ENCODE measurements around the gene FCHSD2.

Gene FCHSD2

GRCh38 chr11:72962084-72962483 lies 180.0 kb downstream of the FCHSD2 start:
- DNase-seq, result no peak

DNA sequence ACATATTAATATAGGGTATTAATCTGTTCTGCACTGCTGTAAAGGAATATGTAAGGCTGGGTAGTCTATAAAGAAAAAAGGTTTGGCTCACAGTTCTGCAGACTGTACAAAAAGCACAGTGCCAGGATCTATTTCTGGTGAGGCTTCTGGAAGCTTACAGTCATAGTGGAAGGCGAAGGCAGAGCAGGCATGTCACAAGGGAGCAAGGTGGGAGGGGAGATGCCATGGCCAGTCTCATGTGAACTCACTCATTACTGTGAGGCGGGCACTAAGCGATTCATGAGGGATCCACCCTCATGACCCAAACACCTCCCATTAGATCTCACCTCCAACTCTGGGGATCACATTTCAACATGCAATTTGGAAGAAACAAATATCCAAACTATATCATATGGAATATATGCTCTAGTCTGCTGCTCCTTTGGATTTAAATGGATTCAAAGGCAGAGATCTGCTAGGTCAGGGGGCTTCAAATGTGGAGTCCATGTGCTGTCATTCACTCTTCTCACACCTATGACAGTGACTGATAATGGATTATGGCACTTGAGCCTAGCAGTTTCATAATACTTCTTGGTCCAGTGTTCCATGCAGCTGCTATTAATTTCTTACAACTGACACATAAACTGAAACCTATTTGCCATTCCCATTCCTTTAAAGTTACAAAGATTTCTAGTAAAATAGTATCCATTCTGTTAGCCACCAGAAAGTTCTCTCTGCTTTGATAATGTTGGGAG lies 182.0 kb downstream of the FCHSD2 start:
- no peak for DNase-seq

GRCh38 chr11:72958791-72959190 lies 183.3 kb downstream of the FCHSD2 start:
- DNase-seq, result no peak

GRCh38 chr11:72955466-72955865 lies 186.7 kb downstream of the FCHSD2 start:
- DNase-seq, result no peak

DNA sequence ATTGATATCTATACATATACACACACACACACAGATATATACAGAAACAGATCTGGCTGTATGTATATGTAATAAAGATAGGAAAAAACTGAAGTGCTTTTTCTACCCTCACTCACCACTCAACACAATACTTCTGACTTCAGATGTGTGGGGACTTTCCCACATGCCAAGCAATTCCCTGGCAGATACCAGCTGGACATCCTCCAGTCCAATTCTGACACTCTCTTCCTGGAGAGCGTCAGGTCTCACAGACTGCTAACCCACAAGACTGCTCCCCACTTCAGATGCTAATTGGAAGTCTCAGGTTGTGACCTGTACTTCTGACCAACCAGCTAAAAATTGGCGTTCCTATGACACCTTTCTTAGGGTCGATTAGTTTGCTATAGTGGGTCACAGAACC lies 187.3 kb downstream of the FCHSD2 start:
- no peak for DNase-seq

- no peak for DNase-seq
These were observed 188.5 kb downstream of the FCHSD2 start for GRCh38 chr11:72953637-72954036.

- no peak for DNase-seq
These were observed 190.2 kb downstream of the FCHSD2 start for GRCh38 chr11:72951888-72952287.

- no peak for DNase-seq
These were observed 190.9 kb downstream of the FCHSD2 start for GRCh38 chr11:72951193-72951592.

- no peak for DNase-seq
These were observed 191.4 kb downstream of the FCHSD2 start for GRCh38 chr11:72950685-72951084.

DNA sequence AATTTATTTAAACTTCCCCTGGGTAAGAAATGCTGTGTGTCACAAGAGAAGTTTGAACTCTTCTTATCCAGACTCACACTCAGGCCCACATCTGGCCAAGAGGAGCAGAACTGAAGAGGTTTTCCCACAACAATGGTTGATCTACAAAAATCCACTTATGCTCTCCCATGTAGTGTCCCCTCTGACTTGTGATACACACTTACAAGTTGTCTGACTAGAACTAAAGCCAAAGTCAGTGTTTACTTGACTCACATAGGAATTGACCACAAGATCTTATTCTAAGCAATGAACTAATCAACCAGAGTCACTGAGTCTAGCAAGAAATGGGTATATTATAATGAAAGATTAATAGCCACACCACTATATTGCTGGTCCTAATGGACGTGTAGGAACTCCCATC lies 194.9 kb downstream of the FCHSD2 start:
- no peak for DNase-seq

DNA sequence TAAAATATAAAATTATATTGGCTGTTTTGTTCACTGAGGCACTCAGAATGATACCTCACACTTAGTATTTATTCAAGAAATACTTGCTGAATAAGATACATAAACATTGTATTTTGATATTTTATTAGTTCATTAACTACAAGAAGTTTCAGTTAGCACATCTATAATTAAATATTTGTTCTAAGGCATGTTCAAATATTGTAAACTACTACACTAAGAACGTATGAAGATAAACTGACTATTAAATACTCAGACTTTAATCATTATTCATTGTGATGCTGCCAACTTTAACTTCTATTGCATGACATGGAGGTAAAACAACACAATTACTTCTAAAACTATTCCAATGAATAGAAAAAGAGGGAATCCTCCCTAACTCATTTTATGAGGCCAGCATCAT lies 198.5 kb downstream of the FCHSD2 start:
- DNase-seq, result no peak

GRCh38 chr11:72940417-72940816 lies 201.7 kb downstream of the FCHSD2 start:
- no peak for DNase-seq

DNA sequence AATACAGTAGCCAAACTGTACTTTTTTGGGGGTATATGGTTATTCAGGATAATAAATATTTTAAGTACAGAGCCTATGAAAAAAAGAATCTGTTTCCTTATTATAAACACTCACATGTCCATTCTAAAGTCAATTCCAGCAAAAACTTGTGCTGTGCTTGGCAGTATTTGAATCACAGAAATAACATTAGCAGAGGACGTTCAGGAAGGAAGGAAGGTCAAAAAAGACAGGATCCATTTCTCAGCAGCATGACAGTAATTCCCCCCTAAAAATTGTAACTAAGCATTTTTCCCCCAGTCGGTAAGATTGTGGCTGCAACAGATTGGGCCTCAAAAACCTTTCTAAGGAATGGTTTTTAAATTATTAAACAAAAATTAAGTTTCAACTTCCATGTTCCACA lies 203.1 kb downstream of the FCHSD2 start:
- no peak for DNase-seq

- DNase-seq, result no peak
These were observed 204.7 kb downstream of the FCHSD2 start for GRCh38 chr11:72937439-72937838.

DNA sequence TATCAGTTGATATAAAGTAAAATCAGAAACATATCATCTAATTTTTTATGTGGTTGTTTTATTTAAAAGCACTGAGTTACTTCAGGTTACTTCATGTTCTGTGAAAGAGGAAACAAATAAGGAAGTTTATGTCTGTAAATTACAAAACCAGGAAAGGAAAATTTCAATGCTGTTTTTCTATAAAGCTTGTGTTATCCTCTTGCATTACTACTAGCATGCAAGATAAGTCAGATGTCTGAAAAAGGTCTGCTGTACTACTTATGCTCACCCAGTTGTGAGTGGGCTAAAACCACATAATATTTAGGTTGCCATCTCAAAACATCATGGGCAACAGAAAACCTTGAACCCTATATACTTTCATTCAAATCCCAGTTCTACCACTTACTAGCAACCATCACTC lies 206.4 kb downstream of the FCHSD2 start:
- DNase-seq, result no peak

DNA sequence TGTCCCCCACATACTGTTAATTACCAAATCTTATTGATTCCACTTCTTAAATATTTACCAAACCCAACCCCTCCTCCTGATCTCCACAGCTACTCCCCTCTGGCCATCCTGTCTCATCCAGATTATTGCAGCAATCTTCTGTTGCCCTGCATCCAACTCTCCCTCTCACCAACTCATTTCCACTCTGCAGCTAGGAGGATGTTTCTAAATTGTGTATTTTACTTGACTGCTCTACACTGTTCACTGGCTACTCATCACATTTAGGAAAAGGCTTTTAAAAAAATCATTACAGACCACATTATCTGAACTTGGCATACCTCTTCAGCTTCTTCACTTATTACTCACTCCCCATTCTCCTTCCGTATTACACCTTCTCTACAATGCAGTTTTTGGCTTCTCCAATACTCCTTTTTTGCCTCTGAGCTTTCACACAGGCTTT lies 210.0 kb downstream of the FCHSD2 start:
- DNase-seq, result no peak

- DNase-seq, result no peak
These were observed 212.1 kb downstream of the FCHSD2 start for GRCh38 chr11:72930008-72930407.

DNA sequence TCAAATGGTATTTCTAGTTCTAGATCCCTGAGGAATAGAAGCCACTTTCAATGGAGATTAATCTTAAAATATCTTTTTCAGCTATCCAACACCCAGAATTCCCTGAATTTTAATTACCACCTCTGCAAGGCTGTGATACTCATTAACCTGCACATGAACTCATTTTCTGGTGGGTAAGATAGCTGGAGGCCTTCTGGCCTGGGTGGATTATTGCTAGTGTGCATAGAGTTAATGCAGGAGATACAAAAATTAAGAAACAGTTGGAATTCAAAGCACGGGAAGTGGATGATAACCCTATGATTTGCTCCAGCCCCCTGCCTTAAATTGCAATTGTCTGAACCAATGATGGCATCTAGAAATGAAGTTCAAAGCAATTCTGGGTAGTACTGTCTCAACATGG lies 212.9 kb downstream of the FCHSD2 start:
- DNase-seq, result no peak

- no peak for DNase-seq
These were observed 214.7 kb downstream of the FCHSD2 start for GRCh38 chr11:72927380-72927779.

DNA sequence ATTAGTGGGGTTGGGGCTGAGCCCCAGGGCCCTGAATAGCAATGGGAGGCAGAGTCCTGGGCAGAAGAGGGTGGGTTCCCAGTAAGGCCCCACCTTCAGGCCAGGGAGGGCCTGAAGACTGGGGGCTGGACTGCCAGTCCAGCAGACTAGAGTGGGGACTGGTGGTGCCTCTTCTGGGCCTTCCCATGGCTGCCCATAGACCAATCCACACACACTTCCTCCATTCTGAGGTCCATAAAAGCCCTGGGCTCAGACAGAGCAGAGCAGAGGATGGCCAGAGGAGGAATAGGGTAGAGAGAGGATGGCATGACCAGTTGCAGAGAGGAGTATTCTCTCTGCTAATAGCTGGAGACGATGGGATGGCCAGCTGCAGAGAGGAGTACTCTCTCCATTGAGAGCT lies 216.0 kb downstream of the FCHSD2 start:
- DNase-seq, result no peak

DNA sequence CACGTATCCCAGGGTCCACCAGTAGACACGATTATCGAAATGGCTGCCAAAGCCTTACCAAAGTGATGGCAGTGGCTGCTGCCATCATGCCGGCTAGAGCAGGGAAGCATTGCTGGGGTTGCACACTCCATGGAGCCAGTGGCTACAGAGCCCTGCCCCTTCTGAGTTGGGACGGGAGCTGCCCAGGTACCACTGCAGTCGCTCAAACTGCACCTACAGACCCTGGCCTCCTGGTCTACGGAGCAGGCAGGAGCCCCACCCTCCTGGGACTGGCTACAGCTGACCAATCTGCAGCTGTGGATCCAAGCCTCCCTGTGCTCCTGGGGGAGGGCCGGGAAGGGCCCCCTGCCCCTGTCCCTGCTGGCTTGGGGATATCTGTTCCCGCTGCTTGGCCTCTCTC lies 216.5 kb downstream of the FCHSD2 start:
- no peak for DNase-seq

DNA sequence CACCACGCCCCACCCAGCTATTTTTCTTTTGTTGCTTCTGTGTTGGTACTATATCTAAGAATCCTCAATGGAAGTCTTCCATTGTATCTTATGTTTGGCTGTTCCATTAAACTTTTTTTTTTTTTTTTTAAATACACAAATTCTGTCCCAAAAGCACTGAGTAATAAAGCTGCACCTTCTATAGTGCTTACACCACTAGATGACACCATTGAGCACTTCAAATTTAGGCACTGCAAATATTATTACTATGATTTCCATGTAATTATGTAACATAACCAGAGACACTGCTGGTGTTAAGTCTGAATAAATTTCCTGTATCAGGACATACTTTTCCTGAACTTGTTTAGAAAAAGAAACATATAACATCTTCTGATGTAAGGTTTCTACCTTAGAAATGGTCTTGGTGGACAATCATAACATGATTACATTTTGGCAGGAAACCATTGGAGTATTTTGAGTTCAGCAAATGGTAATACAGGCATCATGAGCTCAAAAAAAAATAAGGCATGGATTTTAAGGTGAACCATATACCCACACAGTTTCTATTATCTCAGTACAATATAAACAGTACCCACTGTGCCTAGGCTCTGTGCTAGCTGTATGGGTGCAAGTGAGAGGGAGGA lies 217.4 kb downstream of the FCHSD2 start:
- DNase-seq, result no peak

- no peak for DNase-seq
These were observed 220.9 kb downstream of the FCHSD2 start for GRCh38 chr11:72921028-72921716.

DNA sequence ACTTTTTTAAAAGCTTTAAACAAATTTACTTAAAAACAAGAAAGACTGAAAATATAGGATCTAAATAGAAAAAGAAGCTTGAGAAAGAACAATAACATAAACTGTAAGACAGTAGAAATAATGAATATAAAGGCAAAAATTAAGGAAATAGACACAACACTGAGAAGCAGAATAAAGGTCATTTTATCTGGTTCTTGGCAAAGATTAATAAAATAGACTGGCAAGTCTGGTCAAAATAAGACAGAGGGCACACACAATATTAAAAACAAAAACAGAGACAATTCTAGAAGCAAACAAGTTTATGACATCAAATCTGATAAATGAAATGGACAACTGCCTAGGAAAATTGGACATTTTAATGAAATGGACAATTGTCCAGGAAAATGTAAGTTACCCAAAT lies 222.1 kb downstream of the FCHSD2 start:
- DNase-seq, result no peak

Measured in CD4-positive, alpha-beta T cell treated with Interleukin-17A for 4 hours (primary cell).